Measurements from ENCODE around the gene KHK. TPM values are rescaled to one million over a fixed set of nuclear protein-coding genes. Genes with fewer than 3 reads are reported as not detected.

The KHK gene
- polyA plus RNA-seq, 1 donor (not counting 4 experiments of a cell fraction or from before 2014, with no cell fraction given), result 0.21 TPM

- H3K9me1 ChIP-seq (ENCODE audit: control insufficient read depth, extremely low read depth, insufficient read depth, low read length), result no peaks in the 10 kb centered on the region
- H3K36me3 ChIP-seq (ENCODE audit: control insufficient read depth in 2 of 2, extremely low read depth in 1 of 2, insufficient read depth in 2 of 2, low read length in 2 of 2), result peaks cover 14 to 16% of the 10 kb centered on the region in 2 experiments
- H3K4me2 ChIP-seq (ENCODE audit: control insufficient read depth, extremely low read depth, insufficient read depth, low read depth, low read length), result no peak overlapping the region
- no peak overlapping the region for H3K27ac ChIP-seq (ENCODE audit: control insufficient read depth, insufficient read depth, low read length)
- H2AFZ ChIP-seq (ENCODE audit: control insufficient read depth, low read length), result no peak overlapping the region
- TF ChIP-seq CTCF (optimal IDR thresholded peaks at IDR 0.05 in 1 of 3, IDR thresholded peaks at IDR 0.05 in 1 of 3, conservative IDR thresholded peaks at IDR 0.05 in 1 of 3; ENCODE audit: extremely low read depth in 1 of 3, insufficient read depth in 2 of 3, low read length in 3 of 3) (no peak), EZH2 (IDR thresholded peaks at IDR 0.05; ENCODE audit: low read length) (no peak)
- peaks cover 23% of the 10 kb centered on the region for H3K27me3 ChIP-seq (ENCODE audit: control insufficient read depth, extremely low read depth, insufficient read depth, low read length)
- no peaks in the 10 kb centered on the region for H3K4me1 ChIP-seq (ENCODE audit: control insufficient read depth, extremely low read depth, insufficient read depth, low read length)
- dilution Hi-C loops (cut with MboI; ENCODE audit: extremely low pct_ligation_motif_present, low sequenced_read_pairs), result no loop called here
- no peaks in the 10 kb centered on the region for H4K20me1 ChIP-seq (ENCODE audit: control insufficient read depth, extremely low read depth, insufficient read depth, low read length)
- H3K9me3 ChIP-seq (ENCODE audit: control insufficient read depth, low read depth, low read length), result no peaks in the 10 kb centered on the region
- no peak for DNase-seq (ENCODE audit: low read depth, low spot score)
- no peak overlapping the region for H3K4me3 ChIP-seq (ENCODE audit: control insufficient read depth in 2 of 3, extremely low read depth in 1 of 3, insufficient read depth in 2 of 3, low read depth in 1 of 3, low read length in 3 of 3)
- H3K79me2 ChIP-seq (ENCODE audit: control insufficient read depth, insufficient read depth, low read length), result no peaks in the 10 kb centered on the region
- H3K9ac ChIP-seq (ENCODE audit: control insufficient read depth, extremely low read depth, insufficient read depth, low read length), result no peak overlapping the region
- no peak for FAIRE-seq
These were observed 39.7 kb downstream of the KHK start for GRCh38 chr2:27126252-27126710.

GRCh38 chr2:27127883-27128667 lies 41.5 kb downstream of the KHK start:
- no peaks in the 10 kb centered on the region for H3K9me1 ChIP-seq (ENCODE audit: control insufficient read depth, extremely low read depth, insufficient read depth, low read length)
- H3K4me1 ChIP-seq (ENCODE audit: control insufficient read depth, extremely low read depth, insufficient read depth, low read length), result peaks cover under 1% of the 10 kb centered on the region
- H3K9me3 ChIP-seq (ENCODE audit: control insufficient read depth, low read depth, low read length), result no peaks in the 10 kb centered on the region
- H4K20me1 ChIP-seq (ENCODE audit: control insufficient read depth, extremely low read depth, insufficient read depth, low read length), result no peaks in the 10 kb centered on the region
- no peak overlapping the region for H3K4me3 ChIP-seq (ENCODE audit: control insufficient read depth in 2 of 3, extremely low read depth in 1 of 3, insufficient read depth in 2 of 3, low read depth in 1 of 3, low read length in 3 of 3)
- H2AFZ ChIP-seq (ENCODE audit: control insufficient read depth, low read length), result no peak overlapping the region
- H3K36me3 ChIP-seq (ENCODE audit: control insufficient read depth in 2 of 2, extremely low read depth in 1 of 2, insufficient read depth in 2 of 2, low read length in 2 of 2), result peaks cover 20 to 26% of the 10 kb centered on the region in 2 experiments
- dilution Hi-C loops (cut with MboI; ENCODE audit: extremely low pct_ligation_motif_present, low sequenced_read_pairs), result no loop called here
- DNase-seq (ENCODE audit: low read depth, low spot score) (no peak), FAIRE-seq (no peak)
- H3K27me3 ChIP-seq (ENCODE audit: control insufficient read depth, extremely low read depth, insufficient read depth, low read length), result peaks cover 7% of the 10 kb centered on the region
- no peak overlapping the region for H3K27ac ChIP-seq (ENCODE audit: control insufficient read depth, insufficient read depth, low read length)
- H3K4me2 ChIP-seq (ENCODE audit: control insufficient read depth, extremely low read depth, insufficient read depth, low read depth, low read length), result no peak overlapping the region
- peaks cover 7% of the 10 kb centered on the region for H3K79me2 ChIP-seq (ENCODE audit: control insufficient read depth, insufficient read depth, low read length)
- TF ChIP-seq EZH2 (IDR thresholded peaks at IDR 0.05; ENCODE audit: low read length) (no peak), CTCF (optimal IDR thresholded peaks at IDR 0.05 in 1 of 3, IDR thresholded peaks at IDR 0.05 in 1 of 3, conservative IDR thresholded peaks at IDR 0.05 in 1 of 3; ENCODE audit: extremely low read depth in 1 of 3, insufficient read depth in 2 of 3, low read length in 3 of 3) (no peak)
- H3K9ac ChIP-seq (ENCODE audit: control insufficient read depth, extremely low read depth, insufficient read depth, low read length), result no peak overlapping the region

Data from keratinocyte (primary cell).